HG03064 (cell line): ENCODE data around the gene HIRIP3.
"Not testable (repeated sequence)": the region's sequence is repeated elsewhere in the genome, so short reads cannot be mapped to it uniquely, and the experiment has no call there.

Experiments
- ATAC-seq: cut with Tn5 transposase; IDR thresholded peaks from one replicate; pipeline ENCODE4 v1.9.1; 2021; ENCODE audit warnings: low read depth; ENCODE audit not compliant: unreplicated experiment

The HIRIP3 gene

GRCh38 chr16:29962344-29962994 lies 32.9 kb downstream of the HIRIP3 start:
- ATAC-seq, result no peak

- peak; percentile 78 for ATAC-seq
These were observed 33.7 kb downstream of the HIRIP3 start, which contains the start of gene TMEM219 for GRCh38 chr16:29961479-29962343. Gene TMEM219, plus strand, starts transcription at chr16:29962079. Its CDS starts 1,065 bp downstream, at chr16:29963144.

GRCh38 chr16:29961127-29961478 lies 34.3 kb downstream of the HIRIP3 start:
- no peak for ATAC-seq

- ATAC-seq, result not testable (repeated sequence)
These were observed 35.6 kb downstream of the HIRIP3 start for GRCh38 chr16:29959821-29960220.

GRCh38 chr16:29959293-29959692 lies 36.1 kb downstream of the HIRIP3 start:
- ATAC-seq, result no peak

GRCh38 chr16:29958756-29959155 lies 36.7 kb downstream of the HIRIP3 start:
- no peak for ATAC-seq

- no peak for ATAC-seq
These were observed 43.6 kb downstream of the HIRIP3 start for GRCh38 chr16:29951625-29952365.

- ATAC-seq, result no peak
These were observed 44.5 kb downstream of the HIRIP3 start for GRCh38 chr16:29950806-29951461.

- ATAC-seq, result no peak
These were observed 47.5 kb downstream of the HIRIP3 start for GRCh38 chr16:29947897-29948296.

- no peak for ATAC-seq
These were observed 51.3 kb downstream of the HIRIP3 start for GRCh38 chr16:29943846-29944799.
